Activated CD8-positive, alpha-beta memory T cell treated with anti-CD3 and anti-CD28 coated beads, Interleukin-2, amount 10 ng/mL, durations not matched to agents 7 days and 5 days (primary cell): Measurements from ENCODE around the gene NDUFV1. TPM values are rescaled to one million over a fixed set of nuclear protein-coding genes. Genes with fewer than 3 reads are reported as not detected.

Source experiments
- ATAC-seq: fragments of 150-1000 bp; cut with Tn5 transposase; one replicate; pipeline ENCODE4 v1.10.0; 2021; ENCODE audit warnings: moderate library complexity
- CTCF ChIA-PET: fragments of 350-600 bp; sonication (Branson Sonifier 250); formaldehyde crosslinking; loops from one replicate; lab custom pipeline; 2021; ENCODE audit warnings: antibody characterized with exemption; lab: Charles Lee
- DNase-seq: peaks from one replicate; pipeline ENCODE4 v3.0.0-alpha.2; 2020
- H3K27ac Mint-ChIP-seq: one replicate; pipeline ENCODE4 v1.8.0; 2021; ENCODE audit warnings: mild to moderate bottlenecking, mixed read lengths
- H3K27me3 Mint-ChIP-seq: one replicate; pipeline ENCODE4 v1.8.0; 2021; ENCODE audit warnings: mixed read lengths
- H3K36me3 Mint-ChIP-seq: one replicate; pipeline ENCODE4 v1.8.0; 2021; ENCODE audit warnings: mild to moderate bottlenecking, mixed read lengths
- H3K4me1 Mint-ChIP-seq: one replicate; pipeline ENCODE4 v1.8.0; 2021; ENCODE audit warnings: mixed read lengths
- H3K4me3 Mint-ChIP-seq: one replicate; pipeline ENCODE4 v1.8.0; 2021; ENCODE audit warnings: mild to moderate bottlenecking, moderate library complexity, mixed read lengths
- H3K9me3 Mint-ChIP-seq: one replicate; pipeline ENCODE4 v1.8.0; 2022; ENCODE audit warnings: low read depth, mixed read lengths
- total RNA-seq, 2 experiments: library from RNA; stranded (reverse); gene quantifications; one replicate each; pipeline ENCODE4 v1.2.3, GENCODE V29; 2021

The NDUFV1 gene
- total RNA-seq, 2 experiments from 2014 or later: 239 to 252 TPM

DNA sequence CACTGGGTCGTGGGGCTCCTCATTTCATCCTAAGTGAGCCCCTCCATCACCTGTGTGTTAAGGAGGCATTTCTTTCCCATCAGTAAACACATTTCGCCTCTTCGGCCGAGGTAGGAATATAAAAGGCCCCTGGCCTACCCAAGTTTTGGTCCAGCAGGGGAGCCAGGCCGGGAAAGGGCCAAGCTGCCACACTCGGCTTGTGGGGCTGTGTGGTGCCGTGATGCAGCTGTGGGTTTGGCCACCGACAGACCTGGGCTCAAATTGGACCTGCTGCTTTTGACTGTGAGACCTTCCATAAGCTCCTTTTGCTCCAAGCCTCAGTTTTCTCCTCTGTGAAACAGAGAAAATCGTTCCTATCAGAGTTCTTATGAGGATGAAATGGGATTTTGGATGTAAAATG lies 771 bp downstream of the NDUFV1 start:
- Mint-ChIP-seq H3K27me3 (peaks cover 7% of the 10 kb centered on the region), H3K27ac (peak overlapping the region; percentile 90), H3K4me3 (peak overlapping the region; percentile 88), H3K36me3 (peaks cover 12% of the 10 kb centered on the region), H3K9me3 (peaks cover 3% of the 10 kb centered on the region), H3K4me1 (peaks cover 25% of the 10 kb centered on the region)
- CTCF ChIA-PET: interaction anchor here (1.0 to 2.2 kb wide), 4 partner anchors 8 to 31 kb away, joined by 3 to 15 read pairs (median 4); partner anchors contain the start of genes GSTP1 and NUDT8
- no peak for ATAC-seq
- no peak for DNase-seq

- ATAC-seq: no peak
- CTCF ChIA-PET: interaction anchor here (1.1 to 2.2 kb wide), 3 partner anchors 21 to 32 kb away, joined by 3 to 15 read pairs (median 4); partner anchors contain the start of genes GSTP1 and NUDT8
- peaks cover 13% of the 10 kb centered on the region for H3K36me3 Mint-ChIP-seq
- H3K4me3 Mint-ChIP-seq: peak overlapping the region; percentile 88
- no peaks in the 10 kb centered on the region for H3K27me3 Mint-ChIP-seq
- H3K9me3 Mint-ChIP-seq: no peaks in the 10 kb centered on the region
- peaks cover 29% of the 10 kb centered on the region for H3K4me1 Mint-ChIP-seq
- peak overlapping the region; percentile 90 for H3K27ac Mint-ChIP-seq
- no peak for DNase-seq
Observed at GRCh38 chr11:67608486-67608885, 1.8 kb downstream of the NDUFV1 start.

- Mint-ChIP-seq H3K36me3 (peaks cover 13% of the 10 kb centered on the region), H3K27me3 (no peaks in the 10 kb centered on the region), H3K4me3 (no peak overlapping the region), H3K4me1 (peaks cover 34% of the 10 kb centered on the region), H3K27ac (no peak overlapping the region), H3K9me3 (no peaks in the 10 kb centered on the region)
- DNase-seq (no peak), ATAC-seq (no peak)
- CTCF ChIA-PET: interaction anchor here (1.6 kb wide), 1 partner anchor 50 kb away, joined by 5 read pairs; no protein-coding TSS in a partner anchor
Observed at GRCh38 chr11:67609316-67609715, 2.6 kb downstream of the NDUFV1 start.

- ATAC-seq (no peak), DNase-seq (no peak)
- H3K36me3 Mint-ChIP-seq: peaks cover 13% of the 10 kb centered on the region
- CTCF ChIA-PET: interaction anchor here (1.6 kb wide), 1 partner anchor 49 kb away, joined by 5 read pairs; no protein-coding TSS in a partner anchor
- H3K4me1 Mint-ChIP-seq: peaks cover 45% of the 10 kb centered on the region
- no peak overlapping the region for H3K4me3 Mint-ChIP-seq
- no peaks in the 10 kb centered on the region for H3K27me3 Mint-ChIP-seq
- H3K9me3 Mint-ChIP-seq: no peaks in the 10 kb centered on the region
- no peak overlapping the region for H3K27ac Mint-ChIP-seq
Observed at GRCh38 chr11:67610302-67610868, 3.6 kb downstream of the NDUFV1 start.

- DNase-seq: no peak
- H3K4me3 Mint-ChIP-seq: no peak overlapping the region
- H3K36me3 Mint-ChIP-seq: peaks cover 13% of the 10 kb centered on the region
- ATAC-seq: no peak
- no peaks in the 10 kb centered on the region for H3K27me3 Mint-ChIP-seq
- H3K4me1 Mint-ChIP-seq: peaks cover 47% of the 10 kb centered on the region
- CTCF ChIA-PET: interaction anchor here (7.5 kb wide), 1 partner anchor 18 kb away, joined by 111 read pairs; the partner anchor contains the start of gene NUDT8
- no peak overlapping the region for H3K27ac Mint-ChIP-seq
- no peaks in the 10 kb centered on the region for H3K9me3 Mint-ChIP-seq
Observed at GRCh38 chr11:67611165-67611564, 4.4 kb downstream of the NDUFV1 start.

DNA sequence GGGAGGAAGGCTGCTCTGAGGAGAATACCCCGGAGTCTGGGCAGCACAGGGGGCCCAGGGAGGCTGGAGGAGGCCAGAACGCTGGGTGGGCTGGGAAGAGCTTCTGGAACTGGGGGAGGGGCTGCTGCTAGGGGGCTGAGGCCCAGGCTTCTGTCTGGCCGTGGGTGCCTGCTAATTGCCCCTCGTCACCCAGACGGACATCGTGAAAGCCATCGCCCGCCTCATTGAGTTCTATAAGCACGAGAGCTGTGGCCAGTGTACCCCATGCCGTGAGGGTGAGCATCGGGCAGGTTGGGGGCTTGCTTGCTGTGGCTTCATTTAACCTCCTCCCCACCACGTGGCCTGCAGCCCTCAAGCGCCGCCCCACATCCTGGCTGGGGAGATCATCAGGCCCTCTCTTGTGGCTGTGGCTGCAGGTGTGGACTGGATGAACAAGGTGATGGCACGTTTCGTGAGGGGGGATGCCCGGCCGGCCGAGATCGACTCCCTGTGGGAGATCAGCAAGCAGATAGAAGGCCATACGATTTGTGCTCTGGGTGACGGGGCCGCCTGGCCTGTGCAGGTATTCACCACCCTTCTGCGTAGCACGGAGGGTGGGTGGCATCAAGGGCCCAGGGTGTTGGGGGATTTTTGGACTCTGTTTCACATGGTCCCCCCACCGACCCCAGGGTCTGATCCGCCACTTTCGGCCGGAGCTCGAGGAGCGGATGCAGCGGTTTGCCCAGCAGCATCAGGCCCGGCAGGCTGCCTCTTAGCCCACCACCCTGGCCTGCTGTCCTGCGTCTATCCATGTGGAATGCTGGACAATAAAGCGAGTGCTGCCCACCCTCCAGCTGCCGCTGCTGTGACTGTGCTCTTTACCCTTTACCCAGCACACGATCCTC lies 5.2 kb downstream of the NDUFV1 start:
- no peak for ATAC-seq

GRCh38 chr11:67612751-67613150 lies 6.0 kb downstream of the NDUFV1 start:
- Mint-ChIP-seq H3K36me3 (peaks cover 13% of the 10 kb centered on the region), H3K4me1 (peaks cover 46% of the 10 kb centered on the region), H3K4me3 (no peak overlapping the region), H3K27ac (peak overlapping the region; percentile 94), H3K9me3 (no peaks in the 10 kb centered on the region), H3K27me3 (peaks cover 5% of the 10 kb centered on the region)
- CTCF ChIA-PET: interaction anchor here (1.4 to 7.5 kb wide), 4 partner anchors 12 to 36 kb away, joined by 3 to 111 read pairs (median 21); partner anchors contain the start of gene NUDT8
- ATAC-seq (no peak), DNase-seq (no peak)

More for the DNA sequence above, 5.2 kb downstream of the NDUFV1 start:
- CTCF ChIA-PET: interaction anchor here (1.4 to 7.5 kb wide), 3 partner anchors 17 to 37 kb away, joined by 3 to 111 read pairs (median 26); partner anchors contain the start of gene NUDT8
- no peaks in the 10 kb centered on the region for H3K9me3 Mint-ChIP-seq
- no peak for DNase-seq
- H3K36me3 Mint-ChIP-seq: peaks cover 13% of the 10 kb centered on the region
- H3K27me3 Mint-ChIP-seq: peaks cover 2% of the 10 kb centered on the region
- no peak overlapping the region for H3K4me3 Mint-ChIP-seq
- peak overlapping the region; percentile 41 for H3K27ac Mint-ChIP-seq
- H3K4me1 Mint-ChIP-seq: peaks cover 48% of the 10 kb centered on the region

DNA sequence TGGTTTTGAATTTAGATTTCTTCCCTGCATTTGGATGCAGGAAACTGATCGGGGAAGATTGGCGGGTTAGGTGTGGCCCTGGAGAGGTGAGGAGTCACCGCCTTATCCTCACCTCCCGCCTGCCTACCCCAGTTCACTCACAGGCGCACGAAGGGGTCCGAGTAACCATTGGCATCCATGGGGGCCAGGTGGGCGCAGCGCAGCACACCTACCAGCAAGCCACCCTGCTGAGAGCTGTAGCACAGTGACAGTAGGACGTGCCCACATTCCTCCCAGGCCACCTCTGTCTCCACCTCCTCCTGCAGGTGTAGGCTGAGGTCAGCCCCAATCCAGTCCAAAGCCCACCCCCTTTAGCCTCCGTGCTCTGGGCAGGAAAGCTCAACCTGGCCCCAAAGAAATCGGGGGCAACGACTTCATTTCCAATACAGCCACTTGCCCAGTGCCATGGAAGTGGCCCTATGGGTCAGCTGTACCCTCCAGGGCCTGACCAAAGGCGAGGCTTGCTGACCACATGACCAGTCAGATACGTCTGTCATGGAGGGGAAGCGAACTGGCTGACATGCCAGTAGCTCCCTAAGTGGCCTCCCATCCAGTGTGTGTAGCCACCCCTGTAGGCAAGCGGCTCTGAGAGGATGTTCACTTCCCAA lies 6.7 kb downstream of the NDUFV1 start:
- ATAC-seq (no peak), DNase-seq (no peak)
- CTCF ChIA-PET: interaction anchor here (0.7 to 7.5 kb wide), 22 partner anchors 8 to 259 kb away, joined by 3 to 111 read pairs (median 8); partner anchors contain the start of genes GSTP1 and NUDT8
- Mint-ChIP-seq H3K36me3 (peaks cover 13% of the 10 kb centered on the region), H3K9me3 (no peaks in the 10 kb centered on the region), H3K27ac (peak overlapping the region; percentile 94), H3K4me1 (peaks cover 40% of the 10 kb centered on the region), H3K27me3 (peaks cover 9% of the 10 kb centered on the region), H3K4me3 (peak overlapping the region; percentile 65)

DNA sequence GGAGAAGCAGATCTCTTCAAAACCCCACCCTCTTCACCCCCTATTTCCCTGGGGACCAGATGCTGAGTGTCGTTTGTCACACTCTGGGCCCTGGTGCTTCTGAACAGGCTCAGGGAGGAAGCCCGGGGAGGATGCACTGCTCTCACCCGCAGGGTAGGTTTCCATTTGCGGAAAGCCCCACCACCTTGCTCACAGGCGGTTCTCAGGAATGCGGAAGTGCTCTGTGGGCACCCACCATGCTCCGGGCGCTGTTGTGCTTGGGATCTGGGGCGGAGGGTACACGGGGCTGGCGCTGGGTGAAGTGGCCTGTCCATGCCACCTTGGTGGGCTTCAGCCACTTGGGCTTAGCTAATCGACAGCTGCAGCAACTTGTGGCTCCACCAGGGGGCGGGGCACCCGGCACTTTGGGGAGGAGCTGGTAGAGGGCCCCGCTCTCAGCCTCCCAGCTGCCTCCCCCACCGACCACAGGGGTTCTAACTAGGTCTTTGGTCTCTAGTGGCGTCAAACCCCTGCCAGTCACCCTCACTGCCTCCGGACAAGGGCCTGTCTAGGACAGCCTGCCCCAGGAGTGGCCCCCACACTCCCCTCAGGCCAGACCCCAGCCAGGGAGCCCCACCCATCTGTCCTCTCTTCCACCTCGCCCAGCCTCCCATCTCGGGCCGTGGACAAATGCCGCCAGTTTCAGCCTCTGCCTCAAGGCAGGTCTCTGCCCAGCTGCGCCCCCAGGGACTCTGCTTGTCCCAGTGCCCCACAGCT lies 7.4 kb downstream of the NDUFV1 start:
- Mint-ChIP-seq H3K4me3 (peak overlapping the region; percentile 65), H3K4me1 (peaks cover 37% of the 10 kb centered on the region), H3K27ac (peak overlapping the region; percentile 94), H3K27me3 (peaks cover 9% of the 10 kb centered on the region), H3K36me3 (peaks cover 10% of the 10 kb centered on the region), H3K9me3 (no peaks in the 10 kb centered on the region)
- CTCF ChIA-PET: interaction anchor here (0.6 to 7.5 kb wide), 25 partner anchors 9 to 260 kb away, joined by 3 to 111 read pairs (median 5); partner anchors contain the start of genes GSTP1 and NUDT8
- DNase-seq (peak; percentile 88), ATAC-seq (peak; percentile 85)

- Mint-ChIP-seq H3K4me3 (peak overlapping the region; percentile 65), H3K4me1 (peaks cover 37% of the 10 kb centered on the region), H3K27me3 (peaks cover 9% of the 10 kb centered on the region), H3K36me3 (peaks cover 7% of the 10 kb centered on the region), H3K27ac (peak overlapping the region; percentile 94), H3K9me3 (no peaks in the 10 kb centered on the region)
- CTCF ChIA-PET: interaction anchor here (0.6 to 7.5 kb wide), 27 partner anchors 9 to 733 kb away, joined by 3 to 111 read pairs (median 4); partner anchors contain the start of genes GSTP1 and NUDT8
- DNase-seq (peak; percentile 83), ATAC-seq (peak; percentile 57)
Observed at GRCh38 chr11:67614730-67615714, 8.3 kb downstream of the NDUFV1 start.

GRCh38 chr11:67615728-67616430 lies 9.1 kb downstream of the NDUFV1 start:
- Mint-ChIP-seq H3K4me1 (peaks cover 37% of the 10 kb centered on the region), H3K4me3 (peak overlapping the region; percentile 37), H3K27ac (no peak overlapping the region), H3K27me3 (peaks cover 9% of the 10 kb centered on the region), H3K36me3 (peaks cover 6% of the 10 kb centered on the region), H3K9me3 (no peaks in the 10 kb centered on the region)
- CTCF ChIA-PET: interaction anchor here (0.6 to 7.5 kb wide), 9 partner anchors 8 to 100 kb away, joined by 3 to 111 read pairs (median 3); partner anchors contain the start of genes GSTP1 and NUDT8
- ATAC-seq: no peak
- no peak for DNase-seq
